Aorta (tissue), 5 donors: Measurements from ENCODE around the gene GPR162. TPM values are rescaled to one million over a fixed set of nuclear protein-coding genes. Genes with fewer than 3 reads are reported as not detected.

Experiments
- ATAC-seq: fragments of 200-7000 bp; cut with Tn5 transposase; one replicate; pipeline ENCODE4 v1.9.1; 2022; ENCODE audit warnings: moderate library complexity; ENCODE audit not compliant: low FRiP score
- DNase-seq, 2 donors: peaks; one replicate each; pipeline ENCODE4 v3.0.0-alpha.2; 2020
- H3K27ac ChIP-seq, 2 donors: one replicate each; pipeline ENCODE4 v1.5.1; 2013; ENCODE audit warnings: low read length in 2 of 2, mild to moderate bottlenecking in 2 of 2, moderate library complexity in 2 of 2, control low read depth in 1 of 2, inconsistent platforms in 1 of 2, low read depth in 1 of 2
- H3K27me3 ChIP-seq, 2 donors: one replicate each; pipeline ENCODE4 v1.6.1; 2013; ENCODE audit warnings: control low read depth in 1 of 2, low read length in 1 of 2, mild to moderate bottlenecking in 1 of 2, moderate library complexity in 1 of 2; ENCODE audit not compliant: insufficient read depth in 2 of 2, control insufficient read depth in 1 of 2
- H3K36me3 ChIP-seq, 2 donors: one replicate each; pipeline ENCODE4 v1.6.1; 2013; ENCODE audit warnings: control low read depth in 1 of 2, low read length in 1 of 2, mild to moderate bottlenecking in 1 of 2; ENCODE audit not compliant: insufficient read depth in 2 of 2, control insufficient read depth in 1 of 2
- H3K4me1 ChIP-seq, 2 donors: one replicate each; pipeline ENCODE4 v1.6.1; 2013; ENCODE audit warnings: low read length in 2 of 2, control low read depth in 1 of 2, mild to moderate bottlenecking in 1 of 2, moderate library complexity in 1 of 2; ENCODE audit not compliant: insufficient read depth in 2 of 2, control insufficient read depth in 1 of 2
- H3K4me3 ChIP-seq, 2 donors: one replicate each; pipeline ENCODE4 v1.5.1; 2013; ENCODE audit warnings: low read length in 2 of 2, control low read depth in 1 of 2, mild to moderate bottlenecking in 1 of 2
- H3K9me3 ChIP-seq: one replicate; pipeline ENCODE4 v1.6.1; 2013; ENCODE audit warnings: mild to moderate bottlenecking, low read length; ENCODE audit not compliant: control insufficient read depth
- WGBS, 2 donors: extraction: QIAGEN DNeasy Blood & Tissue Kit; methylation state at CpG; one replicate each; pipeline ENCODE4 v1.1.7; 2013; 5-methylcytosine and 5-hydroxymethylcytosine counted together
- intact Hi-C, 2 donors: fragments of 100-400 bp; cut with DNase I; formaldehyde crosslinking; loops; one replicate each; pipeline versions ENCODE4 v1.14.2 to v1.15.0; 2022
- polyA plus RNA-seq, 2 donors: library from polyadenylated mRNA; stranded (reverse); fragments of 200-250 nt; gene quantifications; one replicate each; pipeline ENCODE4 v1.2.3, GENCODE V29; 2013
- total RNA-seq, 2 donors: library from RNA; stranded (reverse); fragmentation: NEBNext Ultra II Directional; extraction: Animal tissue kit (Norgen Biotek cat#: 25700); gene quantifications; one replicate each; pipeline ENCODE4 v1.2.1, GENCODE V29; 2021
- donor health status: healthy with polysubstance abuse.
- donor health status: Bipolar disorder and iron deficiency.
- donor health status: DM: no; HTN: no; CAD: no.
- donor health status: DM: no; HTN: no; CAD: no.
- donor health status: DM: yes; HTN: yes; CAD: no.

Gene GPR162
- total and polyA plus RNA-seq, 4 donors: 4.4 to 17.2 (median 11.3) TPM

DNA sequence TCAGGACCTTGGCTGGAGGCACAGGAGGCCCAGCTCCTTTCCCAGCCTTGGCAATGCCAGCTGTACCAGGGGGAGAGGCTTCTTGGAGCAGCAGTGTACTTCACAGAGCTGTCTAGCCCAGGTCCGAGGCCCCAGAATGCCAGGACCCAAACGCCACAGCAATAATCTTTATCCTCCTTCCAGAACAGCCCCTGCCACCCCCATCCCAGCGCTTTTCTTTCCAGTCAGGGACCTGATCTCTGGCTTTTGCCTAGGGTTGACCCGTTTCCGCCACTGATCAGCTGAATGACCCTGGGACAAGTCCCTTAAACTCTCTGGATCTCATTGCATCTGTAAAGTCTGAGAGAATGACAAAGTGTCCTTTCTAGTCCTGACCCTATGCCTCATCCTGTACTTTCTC lies 44.2 kb upstream of the GPR162 start:
- Histone ChIP-seq H3K9me3 (no peaks in the 10 kb centered on the region), H3K4me3 (no peak overlapping the region), H3K36me3 (no peaks in the 10 kb centered on the region), H3K27me3 (no peaks in the 10 kb centered on the region), H3K27ac (no peak overlapping the region), H3K4me1 (no peaks in the 10 kb centered on the region)
- DNase-seq (no peak), ATAC-seq (no peak)
- intact Hi-C loops: loop anchor here (5.0 to 10.0 kb wide), 3 partner anchors 40 to 163 kb away; no protein-coding TSS in a partner anchor
- 90 to 95% methylated on average over 5 of the region's 5 CpGs for WGBS, 2 donors

- H3K36me3 ChIP-seq: no peaks in the 10 kb centered on the region
- 4 to 6% methylated on average over 14 of the region's 14 CpGs for WGBS, 2 donors
- H3K4me1 ChIP-seq: no peaks in the 10 kb centered on the region
- intact Hi-C loops: loop anchor here (2.0 to 10.0 kb wide), 4 partner anchors 25 to 163 kb away; partner anchors contain the start of gene MLF2 (in 1 of the 2)
- no peak overlapping the region for H3K4me3 ChIP-seq
- ATAC-seq (peak; percentile 58), DNase-seq (peak in 1 of 2 donors; percentile 81)
- H3K27me3 ChIP-seq: no peaks in the 10 kb centered on the region
- H3K27ac ChIP-seq: peak overlapping the region in 1 of 2 donors; percentile 2
- H3K9me3 ChIP-seq: no peaks in the 10 kb centered on the region
Observed at GRCh38 chr12:6778217-6778573, 43.4 kb upstream of the GPR162 start.

GRCh38 chr12:6778574-6779550 lies 42.8 kb upstream of the GPR162 start:
- peak overlapping the region in 1 of 2 donors; percentile 14 for H3K4me3 ChIP-seq
- peak; percentile 95 to 97 for DNase-seq
- WGBS, 2 donors: 3% methylated on average over 29 to 35 of the region's 35 CpGs
- H3K36me3 ChIP-seq: no peaks in the 10 kb centered on the region
- intact Hi-C loops: loop anchor here (1.0 to 10.0 kb wide), 5 partner anchors 26 to 164 kb away; partner anchors contain the start of gene MLF2 (in 2 of the 2)
- no peaks in the 10 kb centered on the region for H3K9me3 ChIP-seq
- ATAC-seq: peak; percentile 96
- H3K27ac ChIP-seq: peak overlapping the region in 1 of 2 donors; percentile 2
- H3K4me1 ChIP-seq: no peaks in the 10 kb centered on the region
- no peaks in the 10 kb centered on the region for H3K27me3 ChIP-seq

GRCh38 chr12:6779708-6780432 lies 41.8 kb upstream of the GPR162 start:
- H3K27ac ChIP-seq: no peak overlapping the region
- intact Hi-C loops: loop anchor here (1.0 to 10.0 kb wide), 5 partner anchors 27 to 165 kb away; partner anchors contain the start of gene MLF2 (in 2 of the 2)
- H3K4me3 ChIP-seq: no peak overlapping the region
- H3K9me3 ChIP-seq: no peaks in the 10 kb centered on the region
- no peaks in the 10 kb centered on the region for H3K36me3 ChIP-seq
- H3K4me1 ChIP-seq: no peaks in the 10 kb centered on the region
- 83 to 88% methylated on average over 6 of the region's 6 CpGs for WGBS, 2 donors
- H3K27me3 ChIP-seq: no peaks in the 10 kb centered on the region
- no peak for ATAC-seq
- no peak for DNase-seq

DNA sequence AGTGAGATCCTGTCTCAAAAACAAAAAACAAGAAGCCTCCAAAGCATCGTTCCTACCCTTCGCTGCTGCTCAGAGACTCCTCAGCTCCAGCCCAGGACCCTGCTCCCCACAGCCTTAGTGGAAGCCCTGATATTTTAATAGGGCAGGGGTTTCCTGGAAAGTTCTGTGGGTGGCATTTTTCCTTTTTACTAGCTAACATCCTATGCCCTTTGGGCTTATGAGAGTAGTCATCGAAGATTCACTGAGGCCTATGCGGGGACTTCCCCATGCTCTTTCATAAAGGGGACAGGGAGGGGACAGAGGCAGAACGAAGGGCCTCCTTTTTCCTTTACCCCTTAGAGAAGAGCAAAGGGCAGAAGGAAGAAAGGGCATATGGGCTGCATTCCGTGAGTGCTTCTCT lies 41.0 kb upstream of the GPR162 start:
- H3K4me3 ChIP-seq: no peak overlapping the region
- no peak overlapping the region for H3K27ac ChIP-seq
- H3K27me3 ChIP-seq: no peaks in the 10 kb centered on the region
- ATAC-seq (no peak), DNase-seq (no peak)
- 91 to 94% methylated on average over 6 of the region's 6 CpGs for WGBS, 2 donors
- no peaks in the 10 kb centered on the region for H3K9me3 ChIP-seq
- no peaks in the 10 kb centered on the region for H3K4me1 ChIP-seq
- intact Hi-C loops: no loop called here
- no peaks in the 10 kb centered on the region for H3K36me3 ChIP-seq

DNA sequence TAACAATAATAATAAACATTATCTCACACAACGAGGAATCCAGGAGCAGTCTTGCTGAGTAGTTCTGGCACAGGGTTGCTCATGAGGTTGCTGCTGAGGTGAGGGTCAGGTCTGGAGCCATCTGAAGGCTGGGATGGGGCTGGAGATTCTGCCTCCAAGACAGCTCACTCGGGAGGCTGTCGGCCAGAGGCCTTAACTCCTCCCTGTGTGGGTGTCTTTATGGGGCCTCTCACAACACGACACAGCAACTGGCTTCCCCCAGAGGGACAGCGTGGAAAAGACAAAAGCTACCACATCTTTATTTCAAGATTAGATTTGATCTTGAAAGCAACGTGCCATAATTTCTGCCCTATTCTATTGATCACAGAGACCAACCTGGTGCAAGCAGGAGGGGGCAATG lies 39.5 kb upstream of the GPR162 start:
- H3K9me3 ChIP-seq: no peaks in the 10 kb centered on the region
- 81 to 85% methylated on average over 6 of the region's 6 CpGs for WGBS, 2 donors
- H3K27ac ChIP-seq: no peak overlapping the region
- DNase-seq: no peak
- H3K27me3 ChIP-seq: no peaks in the 10 kb centered on the region
- intact Hi-C loops: no loop called here
- no peaks in the 10 kb centered on the region for H3K4me1 ChIP-seq
- H3K4me3 ChIP-seq: no peak overlapping the region
- no peaks in the 10 kb centered on the region for H3K36me3 ChIP-seq
- ATAC-seq: no peak

GRCh38 chr12:6782850-6783566 lies 38.6 kb upstream of the GPR162 start:
- WGBS, 2 donors: 78 to 82% methylated on average over 10 of the region's 10 CpGs

DNA sequence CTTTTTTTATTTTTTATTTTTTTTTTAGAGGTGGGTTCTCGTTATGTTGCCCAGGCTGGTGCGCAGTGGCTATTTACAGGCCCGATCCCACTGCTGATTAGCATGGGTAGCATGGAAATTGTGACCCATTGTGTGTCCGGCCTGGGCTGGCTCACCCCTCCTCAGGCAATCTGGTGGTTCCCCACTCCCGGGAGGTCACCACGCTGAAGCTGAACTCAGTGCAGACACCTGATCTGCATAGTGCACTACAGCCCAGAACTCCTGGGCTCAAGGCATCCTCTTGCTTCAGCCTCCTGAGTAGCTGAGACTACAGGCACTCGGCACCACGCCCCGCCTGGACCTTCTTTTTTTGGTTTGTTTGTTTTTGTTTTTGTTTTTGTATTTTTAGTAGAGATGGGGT lies 37.8 kb upstream of the GPR162 start:
- ATAC-seq: no peak

More at GRCh38 chr12:6782850-6783566, 38.6 kb upstream of the GPR162 start:
- ATAC-seq (no peak), DNase-seq (no peak)
- Histone ChIP-seq H3K4me3 (no peak overlapping the region), H3K27ac (no peak overlapping the region), H3K9me3 (no peaks in the 10 kb centered on the region), H3K27me3 (no peaks in the 10 kb centered on the region), H3K36me3 (no peaks in the 10 kb centered on the region), H3K4me1 (no peaks in the 10 kb centered on the region)
- intact Hi-C loops: no loop called here

More for the DNA sequence above, 37.8 kb upstream of the GPR162 start:
- H3K4me1 ChIP-seq: no peaks in the 10 kb centered on the region
- no peak for DNase-seq
- no peak overlapping the region for H3K27ac ChIP-seq
- WGBS, 2 donors: 92% methylated on average over 9 of the region's 9 CpGs
- H3K9me3 ChIP-seq: no peaks in the 10 kb centered on the region
- H3K4me3 ChIP-seq: no peak overlapping the region
- intact Hi-C loops: no loop called here
- H3K36me3 ChIP-seq: no peaks in the 10 kb centered on the region
- H3K27me3 ChIP-seq: no peaks in the 10 kb centered on the region
